HG03432 (cell line): ENCODE measurements around the gene GABRA4.

Source experiments
- ATAC-seq: cut with Tn5 transposase; IDR thresholded peaks from one replicate; pipeline ENCODE4 v1.9.1; 2021; ENCODE audit warnings: mild to moderate bottlenecking, moderate library complexity; ENCODE audit not compliant: unreplicated experiment

GABRA4 gene

DNA sequence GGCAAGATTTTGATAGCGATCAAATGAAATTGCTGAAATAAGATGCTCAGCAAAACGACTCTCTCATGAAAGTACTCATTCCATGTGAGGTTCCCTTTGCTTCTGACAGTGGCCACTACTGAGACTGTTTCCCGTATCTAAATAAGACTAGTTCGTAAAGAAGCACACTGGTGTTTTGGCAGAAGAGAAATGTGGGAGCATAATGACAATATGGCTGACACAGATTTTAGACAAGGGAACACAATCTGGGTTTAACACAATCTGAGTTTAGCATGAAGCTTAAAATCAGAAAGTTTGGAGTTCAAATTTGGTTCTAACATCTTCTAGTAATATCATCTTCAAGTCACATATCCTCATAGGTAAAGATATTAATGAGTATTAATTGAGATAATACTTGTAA is 13.7 kb downstream of the GABRA4 start:
- no peak for ATAC-seq

GRCh38 chr4:46979283-46979682 is 14.1 kb downstream of the GABRA4 start:
- no peak for ATAC-seq

DNA sequence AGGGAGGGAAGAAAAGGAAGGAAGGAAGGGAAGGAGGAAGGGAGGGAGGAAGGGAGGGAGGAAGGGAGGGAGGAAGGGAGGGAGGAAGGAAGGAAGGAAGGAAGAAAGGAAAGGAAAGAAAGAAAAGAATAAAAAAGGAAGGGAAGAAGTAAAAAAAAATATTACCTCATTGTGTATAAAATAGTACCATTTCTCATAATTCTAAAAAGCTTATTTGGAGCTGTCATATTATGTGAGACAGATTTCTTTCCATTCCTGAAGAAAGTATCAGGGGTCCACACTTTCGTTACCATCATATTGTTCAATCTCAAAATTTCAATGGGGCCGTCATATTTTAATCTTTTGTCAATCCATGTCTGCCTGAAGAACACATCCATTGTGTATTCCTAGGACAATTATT is 16.1 kb downstream of the GABRA4 start:
- ATAC-seq = no peak

- peak; percentile 65 for ATAC-seq
Measured at GRCh38 chr4:46975812-46976553, 17.4 kb downstream of the GABRA4 start.

- no peak for ATAC-seq
Measured at GRCh38 chr4:46974891-46975543, 18.4 kb downstream of the GABRA4 start.

DNA sequence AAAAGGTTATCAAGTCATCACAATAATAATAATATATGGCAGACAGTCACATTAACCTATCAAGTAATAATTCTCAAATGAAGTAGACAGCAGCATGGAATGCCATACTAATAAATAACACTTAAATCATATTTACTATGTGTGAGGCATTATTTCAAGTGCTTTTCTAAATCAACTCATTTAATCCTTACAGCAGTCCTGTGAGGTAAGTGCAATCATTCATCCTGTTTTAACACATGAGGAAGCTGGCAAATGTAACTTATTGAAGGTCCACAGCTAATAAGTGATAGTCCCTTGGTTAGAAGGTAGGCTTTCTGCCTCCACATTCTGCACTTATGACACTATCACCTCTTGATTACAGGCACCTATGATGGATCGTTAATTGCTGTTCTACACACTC is 24.5 kb downstream of the GABRA4 start:
- ATAC-seq = no peak

- ATAC-seq = no peak
Measured at GRCh38 chr4:46967631-46968030, 25.8 kb downstream of the GABRA4 start.

DNA sequence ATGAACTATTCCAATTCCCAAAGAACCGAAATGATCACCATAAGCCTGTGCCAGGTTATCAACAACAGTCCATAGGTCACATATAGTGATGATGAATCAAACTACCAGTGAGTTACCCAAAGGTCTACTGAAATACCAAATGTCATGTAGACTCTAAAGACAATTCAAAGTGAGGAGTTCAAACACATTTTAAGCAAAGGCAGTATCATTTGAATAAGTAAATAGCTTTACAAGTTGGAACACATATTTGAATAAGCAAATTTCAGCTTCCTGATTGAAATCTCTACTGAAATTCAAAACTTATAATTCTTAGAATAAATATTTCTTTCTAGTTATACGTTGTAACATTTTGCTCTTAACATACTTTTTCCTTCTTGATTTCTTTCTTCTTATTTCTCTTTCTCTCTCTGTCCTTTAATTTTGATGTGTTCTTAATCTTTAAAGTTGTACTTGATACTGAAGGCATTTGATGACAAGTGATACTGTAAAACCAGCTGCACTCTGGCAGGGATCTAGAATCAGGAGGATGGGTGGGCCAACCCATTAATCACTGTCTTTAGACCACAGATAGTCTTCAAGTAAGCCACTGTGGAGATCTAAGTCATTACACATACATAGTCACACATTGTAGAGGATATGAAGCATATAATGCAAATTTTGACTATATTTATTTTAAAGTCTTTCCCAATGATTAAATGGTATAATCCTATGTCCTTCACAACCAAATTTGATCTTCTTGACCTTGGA is 34.5 kb downstream of the GABRA4 start:
- ATAC-seq = no peak

DNA sequence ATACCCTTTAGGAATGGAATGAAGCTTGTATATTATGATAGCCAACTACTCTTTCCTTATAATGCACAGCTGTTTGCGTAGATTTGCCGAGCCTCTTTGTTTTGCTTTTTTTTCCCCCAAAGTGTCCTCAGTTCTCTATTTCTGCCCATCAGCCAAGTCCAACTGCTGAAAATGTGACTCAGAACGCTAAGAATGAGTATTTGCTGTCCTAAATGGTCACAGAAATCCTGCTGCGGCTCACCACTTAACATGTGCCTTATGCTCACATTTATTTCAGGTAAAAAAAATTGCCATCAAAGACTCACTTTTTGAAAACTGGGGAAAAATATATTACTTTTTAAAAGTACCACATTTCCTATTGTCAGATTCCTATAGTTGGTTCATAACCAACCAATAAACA is 36.9 kb downstream of the GABRA4 start:
- ATAC-seq = no peak

- ATAC-seq = no peak
Measured at GRCh38 chr4:46955601-46956000, 37.8 kb downstream of the GABRA4 start.

- ATAC-seq = no peak
Measured at GRCh38 chr4:46954643-46955042, 38.7 kb downstream of the GABRA4 start.

DNA sequence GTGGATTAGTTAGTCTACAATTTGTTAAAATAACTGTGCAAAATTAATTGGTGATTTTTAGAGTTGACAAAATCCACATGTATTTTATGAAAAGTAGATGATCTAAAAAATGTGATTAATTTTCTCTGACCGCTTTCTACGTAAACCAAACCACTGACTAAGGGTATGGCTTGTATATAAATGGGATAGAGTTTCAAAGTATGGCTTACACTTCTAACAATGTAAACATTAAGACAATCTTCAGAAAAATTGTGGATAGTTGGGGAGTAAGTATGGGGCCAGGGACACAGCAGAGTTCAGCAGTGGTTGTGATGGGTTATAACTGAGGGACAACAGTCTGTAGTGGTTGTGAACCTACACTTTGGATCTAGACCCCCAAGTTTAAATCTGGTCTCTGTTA is 39.8 kb downstream of the GABRA4 start:
- no peak for ATAC-seq

DNA sequence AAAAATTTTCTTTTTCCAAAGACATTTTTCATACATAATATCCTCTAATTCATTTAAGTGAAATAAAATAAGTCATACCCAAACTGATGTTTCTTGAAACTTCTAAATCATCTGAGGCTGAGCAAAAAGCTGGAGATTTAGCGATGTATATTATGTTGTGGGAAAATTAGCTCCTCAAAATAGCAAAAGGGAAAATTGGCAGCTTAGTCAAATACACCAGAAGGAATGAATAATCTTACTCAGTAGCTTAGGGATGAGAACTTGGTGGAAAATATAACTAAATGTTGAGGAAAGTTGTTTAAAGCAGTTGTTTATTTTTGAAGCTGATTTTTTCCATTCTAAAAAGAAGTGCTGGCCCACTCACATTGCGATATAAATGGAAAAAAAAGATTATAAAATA is 40.9 kb downstream of the GABRA4 start:
- no peak for ATAC-seq

DNA sequence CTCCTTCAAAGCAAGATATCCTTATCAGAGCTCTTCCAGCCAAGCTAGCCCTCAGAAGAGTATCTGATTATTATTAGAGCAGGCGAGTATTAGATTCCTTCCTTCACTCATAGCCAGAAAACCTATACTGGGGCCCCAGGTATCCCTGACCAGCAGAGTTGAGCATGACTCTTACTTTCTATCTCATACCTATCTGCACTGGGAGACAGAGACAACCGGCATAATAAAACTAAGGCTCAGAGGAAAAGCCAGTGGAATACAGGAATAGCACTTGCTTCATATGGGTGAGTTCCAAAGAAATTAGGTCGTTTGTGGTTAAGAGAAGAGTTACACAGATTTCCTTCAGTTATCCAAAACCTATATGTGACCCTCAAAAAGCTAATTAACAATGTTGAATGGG is 42.6 kb downstream of the GABRA4 start:
- no peak for ATAC-seq

- no peak for ATAC-seq
Measured at GRCh38 chr4:46949822-46950221, 43.6 kb downstream of the GABRA4 start.

DNA sequence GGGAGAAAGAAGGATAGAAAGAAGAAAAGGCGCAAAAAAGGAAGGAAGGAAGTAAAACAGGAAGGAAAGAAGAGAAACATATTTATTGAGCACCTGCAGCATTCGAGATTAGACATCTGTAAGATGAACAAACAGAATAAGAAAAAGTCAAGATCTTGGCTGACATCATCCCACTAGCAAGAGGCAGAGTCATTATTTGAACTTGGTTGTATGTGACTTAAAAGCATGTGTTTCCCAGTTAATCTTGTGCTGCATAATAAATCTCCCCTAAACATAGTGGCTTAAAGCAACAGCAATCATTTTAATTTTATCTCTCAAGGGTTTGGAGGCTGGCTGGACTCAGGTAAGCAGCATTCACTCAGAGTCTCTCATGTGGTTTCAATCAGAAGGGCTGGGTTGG is 45.8 kb downstream of the GABRA4 start:
- no peak for ATAC-seq

- no peak for ATAC-seq
Measured at GRCh38 chr4:46946919-46947536, 46.4 kb downstream of the GABRA4 start.

GRCh38 chr4:46945062-46945461 is 48.3 kb downstream of the GABRA4 start:
- ATAC-seq = no peak

DNA sequence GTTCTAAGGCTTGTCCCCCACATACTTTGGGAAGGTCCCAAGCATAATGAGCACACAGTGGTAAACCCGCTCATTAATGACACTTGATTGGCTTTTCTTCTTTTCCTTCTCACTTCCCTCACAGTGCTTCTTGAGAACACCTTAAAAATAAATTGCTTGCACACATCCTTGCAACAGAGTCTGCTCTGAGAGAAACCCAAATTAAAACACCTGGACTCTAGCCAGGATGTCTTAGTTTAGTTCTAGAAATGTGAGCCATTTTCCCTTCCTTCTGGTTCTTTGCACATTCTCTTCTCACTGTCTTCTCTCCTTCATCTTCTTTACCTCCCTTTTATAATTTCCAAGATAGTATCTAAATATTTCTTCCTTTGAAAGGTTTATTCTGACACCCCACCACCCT is 49.0 kb downstream of the GABRA4 start:
- ATAC-seq = no peak

GRCh38 chr4:46937493-46937892 is 55.9 kb downstream of the GABRA4 start:
- no peak for ATAC-seq

DNA sequence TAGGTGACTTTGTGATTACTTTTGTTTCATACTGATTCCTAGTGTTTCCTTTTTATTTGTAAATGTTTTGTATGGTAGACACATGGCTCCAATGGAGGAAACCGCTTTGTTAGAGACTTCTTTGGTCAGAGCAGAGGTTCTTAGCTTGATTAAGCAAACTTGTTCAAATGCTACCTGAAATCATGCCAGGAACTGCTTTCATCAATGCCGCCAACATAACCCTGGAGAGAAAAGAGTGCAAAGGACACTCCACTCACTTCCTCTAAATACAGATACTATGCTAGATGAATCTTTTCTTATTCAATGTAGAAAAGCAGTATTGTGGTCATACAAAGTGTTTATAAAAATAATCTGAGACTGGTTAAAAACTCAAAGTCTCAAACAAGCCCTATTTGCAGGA is 58.7 kb downstream of the GABRA4 start:
- ATAC-seq = no peak

- ATAC-seq = no peak
Measured at GRCh38 chr4:46933686-46934085, 59.7 kb downstream of the GABRA4 start.
